ENCODE results near the gene GEMIN7. TPM values are rescaled to one million over a fixed set of nuclear protein-coding genes. Genes with fewer than 3 reads are reported as not detected.

Gene GEMIN7
- total RNA-seq, 1 donor from 2014 or later: 7.3 TPM

GRCh38 chr19:45124021-45124420 is 45.0 kb downstream of the GEMIN7 start:
- TF ChIP-seq EZH2phosphoT487 (IDR thresholded peaks at IDR 0.05): no peak
- no peak for TF ChIP-seq CTCF (IDR thresholded peaks at IDR 0.05)
- TF ChIP-seq EZH2 (IDR thresholded peaks at IDR 0.05): no peak
- peaks cover 93% of the 10 kb centered on the region for H4K20me1 ChIP-seq (ENCODE audit: low read depth)
- no peaks in the 10 kb centered on the region for H3K9me3 ChIP-seq (ENCODE audit: low read depth)
- no peak overlapping the region for H3K4me3 ChIP-seq
- no peak overlapping the region for H3K27ac ChIP-seq
- H3K4me2 ChIP-seq: no peak overlapping the region
- Mint-ChIP-seq H3K27me3 (ENCODE audit: insufficient read depth, low read depth) (peaks cover 10% of the 10 kb centered on the region), H3K27ac (no peak overlapping the region), H3K36me3 (no peaks in the 10 kb centered on the region), H3K9me3 (no peaks in the 10 kb centered on the region), H3K4me3 (no peak overlapping the region), H3K4me1 (peaks cover 8% of the 10 kb centered on the region)
- H3F3A ChIP-seq (ENCODE audit: low read depth): no peaks in the 10 kb centered on the region
- no peak for DNase-seq (ENCODE audit: low spot score)
- no peak overlapping the region for H3K9ac ChIP-seq
- H3K27me3 ChIP-seq: no peaks in the 10 kb centered on the region
- no peaks in the 10 kb centered on the region for H3K36me3 ChIP-seq
- H3K79me2 ChIP-seq (ENCODE audit: low read depth): peaks cover 64% of the 10 kb centered on the region
- H2AFZ ChIP-seq (replicated peaks): no peak overlapping the region
- H3K4me1 ChIP-seq: no peaks in the 10 kb centered on the region

- DNase-seq (ENCODE audit: low spot score): no peak
- no peak overlapping the region for H3K9ac ChIP-seq
- Mint-ChIP-seq H3K9me3 (no peaks in the 10 kb centered on the region), H3K27ac (no peak overlapping the region), H3K36me3 (no peaks in the 10 kb centered on the region), H3K27me3 (ENCODE audit: insufficient read depth, low read depth) (peaks cover 10% of the 10 kb centered on the region), H3K4me3 (no peak overlapping the region), H3K4me1 (peaks cover 8% of the 10 kb centered on the region)
- H3K27ac ChIP-seq: no peak overlapping the region
- H3K4me3 ChIP-seq: no peak overlapping the region
- peaks cover 94% of the 10 kb centered on the region for H4K20me1 ChIP-seq (ENCODE audit: low read depth)
- H3K4me1 ChIP-seq: peaks cover 2% of the 10 kb centered on the region
- H3K9me3 ChIP-seq (ENCODE audit: low read depth): no peaks in the 10 kb centered on the region
- no peaks in the 10 kb centered on the region for H3F3A ChIP-seq (ENCODE audit: low read depth)
- H2AFZ ChIP-seq (replicated peaks): no peak overlapping the region
- peaks cover 52% of the 10 kb centered on the region for H3K79me2 ChIP-seq (ENCODE audit: low read depth)
- H3K4me2 ChIP-seq: no peak overlapping the region
- TF ChIP-seq EZH2 (IDR thresholded peaks at IDR 0.05) (no peak), CTCF (IDR thresholded peaks at IDR 0.05) (no peak), EZH2phosphoT487 (IDR thresholded peaks at IDR 0.05) (no peak)
- no peaks in the 10 kb centered on the region for H3K36me3 ChIP-seq
- no peaks in the 10 kb centered on the region for H3K27me3 ChIP-seq
These were observed 46.3 kb downstream of the GEMIN7 start for GRCh38 chr19:45125360-45125759.

- H4K20me1 ChIP-seq (ENCODE audit: low read depth): peaks cover 94% of the 10 kb centered on the region
- no peaks in the 10 kb centered on the region for H3K36me3 ChIP-seq
- H3K4me1 ChIP-seq: peaks cover 9% of the 10 kb centered on the region
- no peak overlapping the region for H3K4me3 ChIP-seq
- no peak overlapping the region for H3K9ac ChIP-seq
- DNase-seq (ENCODE audit: low spot score): peak; percentile 76
- H2AFZ ChIP-seq (replicated peaks): no peak overlapping the region
- no peaks in the 10 kb centered on the region for H3K9me3 ChIP-seq (ENCODE audit: low read depth)
- no peak overlapping the region for H3K4me2 ChIP-seq
- no peak overlapping the region for H3K27ac Mint-ChIP-seq
- no peaks in the 10 kb centered on the region for H3K27me3 ChIP-seq
- no peaks in the 10 kb centered on the region for H3F3A ChIP-seq (ENCODE audit: low read depth)
- no peak overlapping the region for H3K27ac ChIP-seq
- H3K4me3 Mint-ChIP-seq: no peak overlapping the region
- peaks cover 48% of the 10 kb centered on the region for H3K79me2 ChIP-seq (ENCODE audit: low read depth)
- peaks cover 12% of the 10 kb centered on the region for H3K4me1 Mint-ChIP-seq
- peaks cover 6% of the 10 kb centered on the region for H3K27me3 Mint-ChIP-seq (ENCODE audit: insufficient read depth, low read depth)
- no peaks in the 10 kb centered on the region for H3K9me3 Mint-ChIP-seq
- H3K36me3 Mint-ChIP-seq: no peaks in the 10 kb centered on the region
- TF ChIP-seq EZH2 (IDR thresholded peaks at IDR 0.05) (no peak), CTCF (IDR thresholded peaks at IDR 0.05) (peak; percentile 80), EZH2phosphoT487 (IDR thresholded peaks at IDR 0.05) (no peak)
These were observed 47.0 kb downstream of the GEMIN7 start for GRCh38 chr19:45125975-45126493.

Data from neural progenitor cell (in vitro differentiated cells).